ENCODE results near the gene UROC1. TPM values are rescaled to one million over a fixed set of nuclear protein-coding genes. Genes with fewer than 3 reads are reported as not detected.

Gene UROC1
- polyA plus RNA-seq, 1 of the 3 experiments (the other 2 are of a cell fraction), result not detected

GRCh38 chr3:126433105-126433430 lies 84.5 kb downstream of the UROC1 start:
- no peak for DNase-seq
- H3K27me3 ChIP-seq (ENCODE audit: insufficient read depth), result no peaks in the 10 kb centered on the region
- H3K4me1 ChIP-seq (ENCODE audit: control insufficient read depth in 1 of 2, insufficient read depth in 2 of 2, low read depth in 1 of 2, low read length in 1 of 2), result peaks cover 0 to 15% of the 10 kb centered on the region in 2 experiments; a peak in 1 of 4 replicates
- H3K4me2 ChIP-seq, result no peak overlapping the region
- no peaks in the 10 kb centered on the region for H4K20me1 ChIP-seq (ENCODE audit: insufficient read depth)
- ChIA-PET POLR2A (interaction anchor here (0.5 kb wide), 1 partner anchor 237 kb away, joined by 3 read pairs; no protein-coding TSS in a partner anchor), CTCF (no interaction called here)
- TF ChIP-seq, protein P1, sequence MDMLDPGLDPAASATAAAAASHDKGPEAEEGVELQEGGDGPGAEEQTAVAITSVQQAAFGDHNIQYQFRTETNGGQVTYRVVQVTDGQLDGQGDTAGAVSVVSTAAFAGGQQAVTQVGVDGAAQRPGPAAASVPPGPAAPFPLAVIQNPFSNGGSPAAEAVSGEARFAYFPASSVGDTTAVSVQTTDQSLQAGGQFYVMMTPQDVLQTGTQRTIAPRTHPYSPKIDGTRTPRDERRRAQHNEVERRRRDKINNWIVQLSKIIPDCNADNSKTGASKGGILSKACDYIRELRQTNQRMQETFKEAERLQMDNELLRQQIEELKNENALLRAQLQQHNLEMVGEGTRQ (IDR thresholded peaks at IDR 0.05; ENCODE audit: borderline replicate concordance, low read depth, low read length), result no peak
- no peak for TF ChIP-seq RAD21 (IDR thresholded peaks at IDR 0.05; ENCODE audit: low read length)
- no peak for TF ChIP-seq NRF1 (IDR thresholded peaks at IDR 0.05; ENCODE audit: low read depth, low read length)
- no peak for TF ChIP-seq FOXM1 (IDR thresholded peaks at IDR 0.05; ENCODE audit: low read depth)
- TF ChIP-seq RFX5 (IDR thresholded peaks at IDR 0.05; ENCODE audit: low read length), result no peak
- no peak for TF ChIP-seq ELF1 (IDR thresholded peaks at IDR 0.05)
- no peak for TF ChIP-seq TAF1 (IDR thresholded peaks at IDR 0.05; ENCODE audit: borderline replicate concordance, low read depth, low read length)
- 100% methylated on average over 2 of the region's 6 CpGs for WGBS (ENCODE audit: low lambda C conversion rate)
- no peak overlapping the region for H3K4me3 ChIP-seq (ENCODE audit: low read depth in 2 of 2, low read length in 1 of 2)
- no peak overlapping the region for H3K9ac ChIP-seq
- no peaks in the 10 kb centered on the region; the same call in 1 of the 2 replicates for H3K9me3 ChIP-seq
- H3K9me2 ChIP-seq, result no peaks in the 10 kb centered on the region; the same call in 1 of the 2 replicates
- H3K36me3 ChIP-seq (replicated peaks in 1 of 2; ENCODE audit: control insufficient read depth in 1 of 2, insufficient read depth in 2 of 2, low read length in 1 of 2), result peaks cover 0 to 13% of the 10 kb centered on the region in 2 experiments
- no peak overlapping the region for H2AFZ ChIP-seq (ENCODE audit: low read depth)
- H3K79me2 ChIP-seq (ENCODE audit: insufficient read depth), result no peaks in the 10 kb centered on the region
- H3F3A ChIP-seq (replicated peaks; ENCODE audit: insufficient read depth), result no peaks in the 10 kb centered on the region
- no peak overlapping the region; a peak in 1 of 4 replicates for H3K27ac ChIP-seq (ENCODE audit: low read depth in 2 of 2, low read length in 1 of 2)

GRCh38 chr3:126432361-126433104 lies 85.0 kb downstream of the UROC1 start:
- ChIA-PET CTCF (no interaction called here), POLR2A (no interaction called here)
- DNase-seq, result no peak
- H3K4me2 ChIP-seq, result no peak overlapping the region
- H3K27me3 ChIP-seq (ENCODE audit: insufficient read depth), result no peaks in the 10 kb centered on the region
- H3K9ac ChIP-seq, result no peak overlapping the region
- no peak overlapping the region for H2AFZ ChIP-seq (ENCODE audit: low read depth)
- H3F3A ChIP-seq (replicated peaks; ENCODE audit: insufficient read depth), result no peaks in the 10 kb centered on the region
- 86% methylated on average over 4 of the region's 4 CpGs for WGBS (ENCODE audit: low lambda C conversion rate)
- H3K4me3 ChIP-seq (ENCODE audit: low read depth in 2 of 2, low read length in 1 of 2), result no peak overlapping the region
- peaks cover 0 to 15% of the 10 kb centered on the region in 2 experiments; a peak in 1 of 4 replicates for H3K4me1 ChIP-seq (ENCODE audit: control insufficient read depth in 1 of 2, insufficient read depth in 2 of 2, low read depth in 1 of 2, low read length in 1 of 2)
- peaks cover 0 to 8% of the 10 kb centered on the region in 2 experiments for H3K36me3 ChIP-seq (replicated peaks in 1 of 2; ENCODE audit: control insufficient read depth in 1 of 2, insufficient read depth in 2 of 2, low read length in 1 of 2)
- H3K9me3 ChIP-seq, result no peaks in the 10 kb centered on the region; the same call in 1 of the 2 replicates
- no peaks in the 10 kb centered on the region for H3K79me2 ChIP-seq (ENCODE audit: insufficient read depth)
- no peaks in the 10 kb centered on the region for H4K20me1 ChIP-seq (ENCODE audit: insufficient read depth)
- no peaks in the 10 kb centered on the region; the same call in 1 of the 2 replicates for H3K9me2 ChIP-seq
- no peak overlapping the region for H3K27ac ChIP-seq (ENCODE audit: low read depth in 2 of 2, low read length in 1 of 2)
- TF ChIP-seq ZBTB33 (IDR thresholded peaks at IDR 0.05; ENCODE audit: borderline replicate concordance, low read depth), result no peak
- TF ChIP-seq MXI1 (IDR thresholded peaks at IDR 0.05; ENCODE audit: low read depth, low read length), result no peak
- TF ChIP-seq, protein P2, sequence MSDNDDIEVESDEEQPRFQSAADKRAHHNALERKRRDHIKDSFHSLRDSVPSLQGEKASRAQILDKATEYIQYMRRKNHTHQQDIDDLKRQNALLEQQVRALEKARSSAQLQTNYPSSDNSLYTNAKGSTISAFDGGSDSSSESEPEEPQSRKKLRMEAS (IDR thresholded peaks at IDR 0.05; ENCODE audit: low read depth), result no peak
- TF ChIP-seq, protein P3, sequence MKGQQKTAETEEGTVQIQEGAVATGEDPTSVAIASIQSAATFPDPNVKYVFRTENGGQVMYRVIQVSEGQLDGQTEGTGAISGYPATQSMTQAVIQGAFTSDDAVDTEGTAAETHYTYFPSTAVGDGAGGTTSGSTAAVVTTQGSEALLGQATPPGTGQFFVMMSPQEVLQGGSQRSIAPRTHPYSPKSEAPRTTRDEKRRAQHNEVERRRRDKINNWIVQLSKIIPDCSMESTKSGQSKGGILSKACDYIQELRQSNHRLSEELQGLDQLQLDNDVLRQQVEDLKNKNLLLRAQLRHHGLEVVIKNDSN (IDR thresholded peaks at IDR 0.05; ENCODE audit: borderline replicate concordance, low read depth), result no peak
- no peak for TF ChIP-seq EZH2phosphoT487 (IDR thresholded peaks at IDR 0.05; ENCODE audit: borderline replicate concordance, low read depth)
- TF ChIP-seq YY1 (IDR thresholded peaks at IDR 0.05; ENCODE audit: low read depth), result no peak
- TF ChIP-seq JUND (IDR thresholded peaks at IDR 0.05), result no peak
- no peak for TF ChIP-seq FOXM1 (IDR thresholded peaks at IDR 0.05; ENCODE audit: low read depth)
- TF ChIP-seq RAD21 (IDR thresholded peaks at IDR 0.05; ENCODE audit: low read length), result no peak
- TF ChIP-seq, protein P4, sequence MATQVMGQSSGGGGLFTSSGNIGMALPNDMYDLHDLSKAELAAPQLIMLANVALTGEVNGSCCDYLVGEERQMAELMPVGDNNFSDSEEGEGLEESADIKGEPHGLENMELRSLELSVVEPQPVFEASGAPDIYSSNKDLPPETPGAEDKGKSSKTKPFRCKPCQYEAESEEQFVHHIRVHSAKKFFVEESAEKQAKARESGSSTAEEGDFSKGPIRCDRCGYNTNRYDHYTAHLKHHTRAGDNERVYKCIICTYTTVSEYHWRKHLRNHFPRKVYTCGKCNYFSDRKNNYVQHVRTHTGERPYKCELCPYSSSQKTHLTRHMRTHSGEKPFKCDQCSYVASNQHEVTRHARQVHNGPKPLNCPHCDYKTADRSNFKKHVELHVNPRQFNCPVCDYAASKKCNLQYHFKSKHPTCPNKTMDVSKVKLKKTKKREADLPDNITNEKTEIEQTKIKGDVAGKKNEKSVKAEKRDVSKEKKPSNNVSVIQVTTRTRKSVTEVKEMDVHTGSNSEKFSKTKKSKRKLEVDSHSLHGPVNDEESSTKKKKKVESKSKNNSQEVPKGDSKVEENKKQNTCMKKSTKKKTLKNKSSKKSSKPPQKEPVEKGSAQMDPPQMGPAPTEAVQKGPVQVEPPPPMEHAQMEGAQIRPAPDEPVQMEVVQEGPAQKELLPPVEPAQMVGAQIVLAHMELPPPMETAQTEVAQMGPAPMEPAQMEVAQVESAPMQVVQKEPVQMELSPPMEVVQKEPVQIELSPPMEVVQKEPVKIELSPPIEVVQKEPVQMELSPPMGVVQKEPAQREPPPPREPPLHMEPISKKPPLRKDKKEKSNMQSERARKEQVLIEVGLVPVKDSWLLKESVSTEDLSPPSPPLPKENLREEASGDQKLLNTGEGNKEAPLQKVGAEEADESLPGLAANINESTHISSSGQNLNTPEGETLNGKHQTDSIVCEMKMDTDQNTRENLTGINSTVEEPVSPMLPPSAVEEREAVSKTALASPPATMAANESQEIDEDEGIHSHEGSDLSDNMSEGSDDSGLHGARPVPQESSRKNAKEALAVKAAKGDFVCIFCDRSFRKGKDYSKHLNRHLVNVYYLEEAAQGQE (IDR thresholded peaks at IDR 0.05; ENCODE audit: low read depth, low read length), result no peak
- no peak for TF ChIP-seq TAF1 (IDR thresholded peaks at IDR 0.05; ENCODE audit: borderline replicate concordance, low read depth, low read length)
- no peak for TF ChIP-seq CHD2 (IDR thresholded peaks at IDR 0.05; ENCODE audit: low read length, partially characterized antibody)
- no peak for TF ChIP-seq SIN3A (IDR thresholded peaks at IDR 0.05; ENCODE audit: borderline replicate concordance, low read depth, low read length)
- no peak for TF ChIP-seq FOSL2 (IDR thresholded peaks at IDR 0.05; ENCODE audit: borderline replicate concordance, low read depth)
- TF ChIP-seq GABPA (IDR thresholded peaks at IDR 0.05; ENCODE audit: low read depth), result no peak
- TF ChIP-seq NRF1 (IDR thresholded peaks at IDR 0.05; ENCODE audit: low read depth, low read length), result no peak
- TF ChIP-seq TCF12 (IDR thresholded peaks at IDR 0.05), result no peak
